ENCODE measurements around the gene NDN. TPM values are rescaled to one million over a fixed set of nuclear protein-coding genes. Genes with fewer than 3 reads are reported as not detected.

The NDN gene
- total RNA-seq, 1 donor from 2014 or later, result 37.2 TPM

- no peak for DNase-seq (ENCODE audit: low read depth)
These were observed 44.6 kb downstream of the NDN start for GRCh38 chr15:23642413-23643044.

Other genes starting within 250 kb of the NDN start
- not detected in 2 replicates for gene GOLGA6L2, start 240.1 kb downstream of the NDN start, total RNA-seq
- 0.25 TPM in 1 of 2 replicates, not detected in the other for gene MKRN3, start 121.6 kb downstream of the NDN start, total RNA-seq
- gene MAGEL2, start 39.4 kb downstream of the NDN start, total RNA-seq, result 0.15 TPM in 1 of 2 replicates, not detected in the other

All from renal cortical epithelial cell (primary cell).